ENCODE data around the gene RASGEF1C.

The RASGEF1C gene

DNA sequence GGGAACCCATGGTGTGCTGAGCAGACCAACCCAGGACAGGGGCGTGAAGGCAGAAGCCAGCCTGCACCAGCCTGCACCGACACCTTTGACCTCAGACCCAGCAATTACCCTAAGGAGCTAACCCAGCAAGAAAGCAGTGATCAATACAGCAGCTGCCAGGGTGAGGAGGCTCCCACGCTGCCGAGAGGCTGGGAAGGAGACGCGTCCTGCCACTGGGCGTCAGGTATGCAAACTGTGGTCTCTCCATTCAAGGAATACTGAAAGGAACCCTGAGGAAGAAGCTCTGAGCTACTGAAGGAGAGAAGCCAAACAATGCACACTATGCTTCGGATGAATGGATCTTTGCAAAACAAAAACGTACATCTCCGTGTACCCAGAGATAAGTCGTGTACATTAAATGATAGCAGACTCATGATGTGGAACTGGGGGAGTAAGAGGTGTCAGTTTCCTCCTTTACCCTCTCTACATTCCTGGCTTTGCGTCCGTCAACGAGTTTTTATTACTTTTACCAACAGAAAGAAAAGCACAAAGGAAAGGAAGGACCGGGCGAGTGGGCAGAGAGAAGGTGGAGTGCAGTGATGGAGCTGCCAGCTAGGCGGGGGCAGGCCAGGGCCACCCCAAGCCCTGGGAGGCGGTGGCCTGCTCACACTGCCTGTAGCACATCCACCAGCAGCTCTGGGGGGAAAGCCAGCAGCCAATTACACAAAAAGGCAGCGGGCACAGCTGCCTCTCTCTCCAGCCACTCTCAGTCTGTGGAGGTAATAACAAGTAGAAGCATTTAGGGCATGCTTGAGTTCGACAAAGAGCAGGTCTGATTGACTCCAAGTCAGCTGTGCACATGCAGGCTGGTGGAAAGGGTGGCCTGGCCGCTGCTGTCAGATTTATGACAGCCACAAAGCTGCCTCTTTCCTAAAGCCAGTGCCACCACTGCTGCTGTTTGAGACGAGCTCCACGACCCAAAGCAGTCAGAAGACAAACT, 29.3 kb downstream of the RASGEF1C start:
- DNase-seq, result no peak

- no peak for DNase-seq
These were observed 30.2 kb downstream of the RASGEF1C start for GRCh38 chr5:180178531-180179441.

DNA sequence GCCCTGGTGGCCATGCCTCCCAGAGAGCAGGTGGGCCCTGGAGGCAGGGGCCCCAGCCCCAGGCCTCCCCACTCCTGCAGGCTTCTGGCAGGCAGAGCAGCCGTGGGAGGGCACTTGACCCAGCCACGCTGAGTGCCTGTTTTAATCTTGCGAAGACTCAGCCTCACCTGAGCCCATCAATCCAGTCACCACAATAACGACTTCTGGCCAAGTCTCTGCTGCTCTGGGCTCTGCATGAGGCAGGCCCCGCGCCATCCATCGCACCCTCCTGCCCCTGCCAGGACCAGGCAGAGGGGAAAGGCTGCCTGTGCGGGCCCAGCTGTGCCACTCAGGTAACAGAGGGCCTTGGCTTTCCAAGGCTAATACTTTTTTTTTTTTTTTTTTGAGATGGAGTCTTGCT, 32.8 kb downstream of the RASGEF1C start:
- DNase-seq, result no peak

DNA sequence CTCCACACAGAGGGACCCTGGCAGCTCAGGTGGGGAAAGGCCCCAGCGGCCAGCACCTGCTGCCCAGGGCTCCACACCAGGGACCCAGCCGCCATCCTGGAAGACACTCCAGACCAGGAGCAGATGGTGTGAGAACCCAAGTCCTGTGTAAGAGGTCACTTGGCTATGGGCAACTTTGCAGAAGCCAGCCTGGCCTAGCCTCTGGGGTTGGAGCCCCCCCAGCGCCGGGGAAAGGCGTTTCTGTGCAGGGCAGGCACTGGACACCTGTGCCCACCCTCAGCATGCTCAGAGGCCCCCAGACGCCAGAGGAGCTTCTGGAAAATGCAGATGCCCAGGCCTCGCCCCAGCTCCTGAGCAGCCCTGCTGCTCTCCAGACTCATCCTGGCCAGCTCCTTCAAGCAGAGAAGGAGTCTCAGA, 34.0 kb downstream of the RASGEF1C start:
- DNase-seq, result no peak

GRCh38 chr5:180174587-180174972, 34.4 kb downstream of the RASGEF1C start:
- DNase-seq, result no peak

GRCh38 chr5:180173875-180174586, 35.0 kb downstream of the RASGEF1C start:
- DNase-seq, result no peak

DNA sequence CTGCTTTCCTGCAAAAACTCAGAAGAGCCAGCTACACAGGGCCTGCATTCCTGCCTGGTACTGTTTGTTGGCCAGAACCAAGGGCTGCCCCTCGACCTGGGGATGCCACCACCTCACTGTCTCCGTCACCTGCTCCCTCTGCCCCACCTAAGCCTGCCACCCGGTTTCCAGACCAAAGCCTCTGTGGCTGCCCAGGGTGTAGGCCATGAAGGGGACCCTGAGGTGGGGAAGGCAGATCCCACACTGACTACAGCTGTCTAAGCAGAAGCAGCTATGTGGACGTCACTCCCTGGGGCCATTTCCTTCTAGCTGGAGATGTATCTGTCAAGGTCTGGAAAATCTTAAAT, 35.8 kb downstream of the RASGEF1C start:
- DNase-seq, result no peak

GRCh38 chr5:180172447-180173197, 36.4 kb downstream of the RASGEF1C start:
- peak; percentile 60 for DNase-seq

DNA sequence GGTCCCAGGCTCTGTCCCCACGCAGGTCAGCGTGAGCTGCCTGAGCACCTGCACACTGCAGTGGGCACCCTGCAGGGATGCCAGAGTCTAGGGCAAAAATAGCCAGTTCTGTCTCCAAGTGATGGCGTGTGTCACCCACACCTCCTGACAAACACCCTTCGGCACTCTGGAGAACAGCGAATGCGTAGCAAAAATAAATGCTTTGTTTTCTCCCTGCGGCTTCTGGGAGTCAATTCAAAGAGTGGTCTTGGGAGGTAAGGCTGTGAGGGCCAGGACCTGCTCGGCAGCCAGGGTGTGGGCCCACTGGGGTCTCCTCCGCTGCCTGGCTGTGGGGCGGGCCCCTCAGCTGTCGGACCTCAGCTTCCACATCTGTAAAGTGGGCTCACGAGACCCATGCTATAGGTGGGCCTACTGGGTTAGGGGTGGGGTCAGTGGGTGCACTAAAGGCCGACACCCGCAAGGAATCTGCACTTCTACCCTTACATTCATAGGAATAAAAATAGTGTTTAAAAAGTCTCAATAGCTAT, 37.4 kb downstream of the RASGEF1C start:
- DNase-seq, result no peak

- DNase-seq, result no peak
These were observed 38.0 kb downstream of the RASGEF1C start for GRCh38 chr5:180170810-180171567.

GRCh38 chr5:180170106-180170809, 38.8 kb downstream of the RASGEF1C start:
- peak; percentile 73 for DNase-seq

- no peak for DNase-seq
These were observed 39.5 kb downstream of the RASGEF1C start for GRCh38 chr5:180169248-180170105.

GRCh38 chr5:180168758-180169157, 40.3 kb downstream of the RASGEF1C start:
- no peak for DNase-seq

- no peak for DNase-seq
These were observed 42.8 kb downstream of the RASGEF1C start for GRCh38 chr5:180166176-180166575.

- DNase-seq, result no peak
These were observed 46.7 kb downstream of the RASGEF1C start for GRCh38 chr5:180162304-180162661.

DNA sequence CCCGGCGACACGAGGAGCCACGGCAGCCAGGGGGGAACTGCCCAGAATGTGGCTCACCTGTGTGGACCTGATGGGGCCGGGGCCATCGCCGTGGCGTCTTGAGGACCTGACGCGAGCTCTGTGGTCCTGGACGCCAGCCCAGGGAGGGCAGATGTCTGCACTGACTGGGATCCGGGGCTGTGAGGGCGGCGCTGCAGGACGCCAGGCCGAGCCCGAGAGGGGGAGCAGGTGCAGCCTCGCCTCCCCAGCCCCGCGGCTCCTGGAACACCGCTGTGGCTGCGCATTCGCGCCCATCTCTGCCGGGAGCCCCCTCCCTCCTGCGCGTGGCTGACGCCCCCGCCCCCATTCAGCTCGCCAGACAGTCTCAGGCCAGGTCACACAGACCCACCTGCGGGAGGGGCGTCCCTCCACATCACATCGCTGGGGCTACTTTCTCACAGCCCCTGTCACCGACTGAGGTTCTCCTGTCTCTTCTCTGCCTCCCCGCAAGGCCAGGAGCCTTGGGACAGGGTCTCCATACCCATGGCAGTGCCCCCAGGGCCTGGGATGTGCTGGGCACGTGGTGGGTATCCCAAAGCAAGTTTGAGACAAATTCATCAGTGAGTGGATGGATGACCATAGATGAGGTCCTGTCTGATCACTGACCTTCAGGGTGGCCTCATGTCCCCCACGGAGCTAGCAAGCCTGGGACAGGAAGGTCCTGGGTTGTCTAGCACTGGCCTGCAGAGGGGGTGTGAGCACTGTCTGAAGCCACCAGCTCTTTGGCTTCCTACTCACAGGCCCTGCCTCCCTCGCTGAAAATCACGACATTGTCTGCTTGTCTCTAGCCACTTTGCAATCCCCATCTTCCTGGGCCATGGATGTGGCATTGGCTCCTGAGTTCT, 47.3 kb downstream of the RASGEF1C start:
- DNase-seq, result no peak

DNA sequence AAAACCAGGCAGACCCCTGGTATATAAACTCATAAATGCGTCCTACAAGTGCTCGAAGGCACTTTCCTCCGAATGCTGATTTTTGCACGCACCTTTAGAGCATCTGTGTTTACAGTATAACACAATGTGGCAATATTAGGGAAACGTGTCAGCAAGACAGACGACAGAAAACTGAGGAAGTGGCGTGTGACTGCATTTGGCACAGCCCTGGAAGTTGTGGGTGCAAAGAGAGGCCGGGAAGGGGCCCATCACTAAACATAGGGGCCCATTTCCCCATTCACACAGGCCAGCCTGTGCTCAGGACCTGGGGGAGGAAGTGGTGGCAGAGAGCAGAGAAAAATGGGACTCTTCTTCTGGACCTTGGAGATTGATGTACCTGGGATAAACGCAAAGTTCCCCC, 48.2 kb downstream of the RASGEF1C start:
- no peak for DNase-seq

- DNase-seq, result no peak
These were observed 48.8 kb downstream of the RASGEF1C start for GRCh38 chr5:180160215-180160614.

GRCh38 chr5:180159756-180160155, 49.3 kb downstream of the RASGEF1C start:
- no peak for DNase-seq

Measured in left hindlimb (tissue), 1 donor.